ENCODE data around the gene LBH.
A peak's percentile ranks its signal among the peaks of the same experiment; 100 is the strongest.

Gene LBH

DNA sequence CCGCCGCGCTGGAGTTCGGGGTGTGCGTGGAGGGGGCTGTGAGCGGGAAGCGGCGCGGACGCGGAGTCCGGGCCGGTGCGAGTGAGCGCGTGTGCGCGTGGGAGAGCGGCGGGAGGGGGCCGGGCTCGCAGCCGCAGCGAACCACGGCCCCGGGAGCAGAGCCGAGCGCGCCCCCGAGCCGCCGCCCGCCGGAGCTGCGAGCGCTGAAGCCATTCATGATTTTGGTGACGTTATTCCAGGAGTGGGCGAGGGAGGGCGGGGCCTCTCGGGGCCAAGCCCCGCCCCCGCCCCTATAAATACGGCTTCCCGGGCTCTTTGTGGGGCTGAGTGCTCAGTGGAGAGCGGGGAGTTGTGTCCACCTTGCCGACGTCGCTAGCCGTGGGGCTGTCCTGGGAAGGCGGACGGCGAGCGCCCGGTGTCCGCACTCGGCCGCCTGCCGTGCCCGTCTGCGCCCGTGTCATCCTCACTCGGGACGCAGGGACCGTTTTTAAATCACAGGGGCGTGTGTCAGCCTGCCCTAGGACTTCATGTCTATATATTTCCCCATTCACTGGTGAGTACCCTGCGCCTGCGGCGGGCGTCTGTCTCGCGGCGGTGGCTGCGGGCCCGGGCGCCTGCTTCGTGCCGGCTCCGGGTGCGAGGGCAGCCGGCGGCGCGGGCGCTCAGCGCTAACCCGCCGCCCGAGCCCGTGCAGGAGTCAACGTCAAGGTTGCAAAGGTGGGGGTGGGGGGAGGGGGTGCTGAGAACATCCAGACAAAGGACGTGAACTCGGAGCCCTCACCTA, at the start of gene LBH:
Gene LBH (plus strand): TSS at position 323 of the 784 bp plus-strand sequence. CDS start 205 bp downstream, at position 528.
- Mint-ChIP-seq H3K27ac (peak within 1 kb of the TSS; percentile 96), H3K27me3 (no peaks in the 10 kb centered on the region), H3K36me3 (peaks cover 11 to 24% of the 10 kb centered on the region in 2 donors), H3K4me3 (peak within 1 kb of the TSS; percentile 92 to 98), H3K4me1 (peaks cover 34 to 61% of the 10 kb centered on the region in 2 donors), H3K9me3 (no peaks in the 10 kb centered on the region)
- ATAC-seq (replicated peaks), result peak; percentile 53 to 57
- DNase-seq, result peak; percentile 73

- H3K9me3 Mint-ChIP-seq, result no peaks in the 10 kb centered on the region
- H3K27ac Mint-ChIP-seq, result no peak overlapping the region
- peaks cover 6 to 7% of the 10 kb centered on the region in 2 donors for H3K4me1 Mint-ChIP-seq
- no peak for DNase-seq
- no peak for ATAC-seq (replicated peaks)
- peaks cover 0 to 6% of the 10 kb centered on the region in 2 donors for H3K27me3 Mint-ChIP-seq
- H3K36me3 Mint-ChIP-seq, result no peaks in the 10 kb centered on the region
- no peak overlapping the region for H3K4me3 Mint-ChIP-seq
Measured at GRCh38 chr2:30184035-30184434, 47.3 kb upstream of the LBH start.

DNA sequence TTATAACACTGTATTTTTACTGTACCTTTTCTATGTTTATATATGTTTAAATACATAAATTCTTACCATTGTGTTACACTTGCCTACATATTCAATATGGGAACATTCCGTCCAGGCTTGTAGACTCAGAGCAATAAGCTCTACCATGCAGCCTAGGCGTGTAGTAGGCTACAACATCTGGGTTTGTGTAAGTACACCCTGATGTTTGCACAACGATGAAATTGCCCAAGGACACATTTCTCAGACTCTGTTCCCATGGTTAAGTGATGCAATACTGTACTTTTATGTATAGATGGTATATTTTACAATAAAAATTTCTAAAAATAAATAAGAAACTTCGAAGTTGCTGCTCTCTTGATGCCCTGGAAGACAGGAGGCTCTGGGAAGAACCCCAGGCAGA, 46.2 kb upstream of the LBH start:
- Mint-ChIP-seq H3K36me3 (no peaks in the 10 kb centered on the region), H3K4me3 (no peak overlapping the region), H3K27me3 (peaks cover 0 to 6% of the 10 kb centered on the region in 2 donors), H3K9me3 (no peaks in the 10 kb centered on the region), H3K27ac (no peak overlapping the region), H3K4me1 (peaks cover 6 to 7% of the 10 kb centered on the region in 2 donors)
- DNase-seq, result no peak
- no peak for ATAC-seq (replicated peaks)

GRCh38 chr2:30188292-30188691, 43.0 kb upstream of the LBH start:
- peaks cover 0 to 7% of the 10 kb centered on the region in 2 donors for H3K27me3 Mint-ChIP-seq
- ATAC-seq (replicated peaks) (no peak), DNase-seq (no peak)
- no peaks in the 10 kb centered on the region for H3K9me3 Mint-ChIP-seq
- H3K4me1 Mint-ChIP-seq, result peaks cover 6 to 7% of the 10 kb centered on the region in 2 donors
- H3K4me3 Mint-ChIP-seq, result no peak overlapping the region
- H3K36me3 Mint-ChIP-seq, result no peaks in the 10 kb centered on the region
- H3K27ac Mint-ChIP-seq, result no peak overlapping the region

DNA sequence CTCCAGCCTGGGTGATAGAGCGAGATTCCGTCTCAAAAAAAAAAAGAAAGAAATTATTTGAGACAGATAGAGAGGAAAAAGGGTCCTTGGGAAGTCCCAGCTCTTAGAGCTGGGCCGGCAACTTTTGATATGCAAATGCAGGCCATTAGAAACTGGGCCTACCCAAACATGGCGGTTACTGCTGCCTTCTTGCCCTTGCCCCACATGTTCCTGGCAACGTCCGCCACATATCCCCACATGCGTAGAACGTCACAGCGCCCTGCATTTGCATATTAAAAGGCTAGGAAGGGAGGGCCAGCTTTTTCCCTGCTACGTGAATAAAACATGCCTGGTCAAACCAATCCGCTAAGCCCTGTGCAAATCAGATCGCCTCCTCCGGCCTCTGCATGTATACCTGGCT, 40.7 kb upstream of the LBH start:
- Mint-ChIP-seq H3K36me3 (no peaks in the 10 kb centered on the region), H3K27me3 (peaks cover 4 to 14% of the 10 kb centered on the region in 2 donors), H3K4me3 (no peak overlapping the region), H3K4me1 (peaks cover 6 to 7% of the 10 kb centered on the region in 2 donors), H3K9me3 (no peaks in the 10 kb centered on the region), H3K27ac (no peak overlapping the region)
- DNase-seq (no peak), ATAC-seq (replicated peaks) (no peak)

DNA sequence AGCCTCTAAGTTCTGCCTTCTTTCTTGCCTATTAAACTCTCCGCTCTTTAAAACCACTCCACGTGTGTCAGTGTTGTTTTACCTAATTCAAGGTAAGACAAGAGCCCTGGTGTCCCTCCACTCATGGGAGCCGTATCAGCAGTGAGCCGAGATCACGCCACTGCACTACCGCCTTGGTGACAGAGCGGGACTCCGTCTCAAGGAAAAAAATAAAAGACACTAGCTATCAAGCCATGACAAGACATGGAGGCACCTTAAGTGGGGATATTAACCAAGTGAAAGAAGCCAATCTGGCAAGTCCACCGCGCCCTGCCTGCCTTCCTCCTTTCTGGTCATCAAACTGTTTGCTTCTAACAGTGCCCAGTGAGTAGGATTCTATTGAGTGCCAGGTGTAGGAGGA, 40.2 kb upstream of the LBH start:
- Mint-ChIP-seq H3K9me3 (no peaks in the 10 kb centered on the region), H3K4me3 (no peak overlapping the region), H3K27me3 (peaks cover 4 to 14% of the 10 kb centered on the region in 2 donors), H3K4me1 (peaks cover 6 to 8% of the 10 kb centered on the region in 2 donors), H3K36me3 (no peaks in the 10 kb centered on the region), H3K27ac (no peak overlapping the region)
- ATAC-seq (replicated peaks) (no peak), DNase-seq (no peak)

DNA sequence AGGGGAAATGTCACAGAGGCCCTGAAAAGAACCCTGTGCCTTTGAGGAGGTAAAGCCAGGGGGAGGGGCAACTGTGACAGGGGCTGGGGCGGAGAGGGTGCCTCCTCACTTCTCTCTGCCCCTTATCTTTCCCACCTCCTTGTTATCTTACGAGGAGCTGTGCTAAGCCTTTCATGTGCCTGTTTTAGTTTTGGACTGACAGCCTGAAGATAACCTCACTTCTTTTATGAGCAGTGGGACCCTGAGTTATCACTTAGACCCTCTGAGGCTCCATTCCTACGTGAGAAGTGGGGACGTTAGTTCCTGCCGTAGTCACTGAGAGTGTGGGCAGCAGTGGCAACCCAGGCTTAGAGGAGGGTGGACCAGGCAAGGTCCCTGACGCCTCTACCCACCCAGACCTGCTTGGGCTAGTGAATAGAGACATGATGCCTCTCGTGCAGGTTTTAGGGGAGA, 39.5 kb upstream of the LBH start:
- H3K4me1 Mint-ChIP-seq, result peaks cover 8 to 13% of the 10 kb centered on the region in 2 donors
- H3K4me3 Mint-ChIP-seq, result no peak overlapping the region
- ATAC-seq (replicated peaks), result no peak
- peaks cover 4 to 14% of the 10 kb centered on the region in 2 donors for H3K27me3 Mint-ChIP-seq
- peaks cover 0 to 2% of the 10 kb centered on the region in 2 donors for H3K36me3 Mint-ChIP-seq
- no peaks in the 10 kb centered on the region for H3K9me3 Mint-ChIP-seq
- H3K27ac Mint-ChIP-seq, result no peak overlapping the region
- DNase-seq, result no peak

- no peak overlapping the region for H3K4me3 Mint-ChIP-seq
Measured at GRCh38 chr2:30192314-30192713, 39.0 kb upstream of the LBH start.

DNA sequence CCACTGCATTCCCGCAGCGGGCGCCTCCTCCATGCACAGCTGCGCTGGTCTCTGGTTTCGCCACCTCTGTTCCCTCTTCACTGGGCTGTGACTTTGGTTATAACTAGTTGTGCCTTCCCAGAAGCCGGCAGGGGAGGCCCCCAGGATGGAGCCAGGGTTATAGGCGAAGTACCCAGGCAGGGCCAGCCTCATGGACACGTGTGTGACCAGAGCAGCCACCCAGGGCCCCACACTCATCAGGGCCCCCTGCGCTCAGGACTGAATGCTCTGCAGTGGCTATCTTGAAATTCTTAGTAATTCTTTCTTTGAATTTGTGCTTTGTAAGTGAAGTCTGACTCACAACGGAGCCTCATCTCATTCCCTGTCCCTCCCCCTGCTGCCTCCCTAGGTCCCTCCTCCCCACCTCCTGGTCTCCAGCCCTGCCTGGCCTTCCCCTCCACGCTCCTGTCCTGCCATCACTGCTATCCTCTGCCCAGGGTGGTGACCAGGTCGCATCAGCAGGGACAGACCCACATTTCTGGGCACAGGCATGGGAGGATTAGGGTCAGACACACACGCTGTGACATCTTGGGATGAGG, 38.1 kb upstream of the LBH start:
- no peak overlapping the region for H3K27ac Mint-ChIP-seq
- H3K36me3 Mint-ChIP-seq, result peaks cover 0 to 2% of the 10 kb centered on the region in 2 donors
- H3K4me1 Mint-ChIP-seq, result peaks cover 6 to 10% of the 10 kb centered on the region in 2 donors
- H3K4me3 Mint-ChIP-seq, result no peak overlapping the region
- H3K9me3 Mint-ChIP-seq, result no peaks in the 10 kb centered on the region
- peaks cover 4 to 14% of the 10 kb centered on the region in 2 donors for H3K27me3 Mint-ChIP-seq
- no peak for ATAC-seq (replicated peaks)
- DNase-seq, result no peak

More at GRCh38 chr2:30192314-30192713, 39.0 kb upstream of the LBH start:
- peaks cover 0 to 2% of the 10 kb centered on the region in 2 donors for H3K36me3 Mint-ChIP-seq
- H3K4me1 Mint-ChIP-seq, result peaks cover 8 to 13% of the 10 kb centered on the region in 2 donors
- DNase-seq (no peak), ATAC-seq (replicated peaks) (no peak)
- H3K27me3 Mint-ChIP-seq, result peaks cover 4 to 14% of the 10 kb centered on the region in 2 donors
- H3K27ac Mint-ChIP-seq, result no peak overlapping the region
- H3K9me3 Mint-ChIP-seq, result no peaks in the 10 kb centered on the region

DNA sequence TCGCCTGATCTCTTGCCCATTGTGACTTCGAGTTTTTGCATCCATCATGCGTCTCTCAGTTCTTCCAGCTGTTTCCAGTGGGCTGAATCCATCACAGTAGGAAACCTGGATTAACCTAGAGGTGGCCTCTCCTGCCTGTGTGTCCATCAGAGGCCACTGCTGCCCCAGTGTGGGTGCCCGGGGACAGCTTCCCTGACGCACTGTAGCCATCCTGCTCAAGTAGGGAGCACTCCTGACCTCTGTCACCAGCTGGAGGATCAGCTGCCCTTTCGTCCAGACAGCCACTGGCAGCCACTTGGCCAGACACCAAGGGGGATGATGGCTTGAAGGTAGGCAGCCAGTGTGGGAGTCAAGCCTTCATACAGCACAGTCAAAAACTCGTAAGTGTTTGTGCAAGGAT, 36.9 kb upstream of the LBH start:
- Mint-ChIP-seq H3K27me3 (peaks cover 4 to 14% of the 10 kb centered on the region in 2 donors), H3K36me3 (peaks cover 0 to 2% of the 10 kb centered on the region in 2 donors), H3K27ac (no peak overlapping the region), H3K4me1 (peaks cover 3 to 6% of the 10 kb centered on the region in 2 donors), H3K4me3 (no peak overlapping the region), H3K9me3 (no peaks in the 10 kb centered on the region)
- ATAC-seq (replicated peaks) (no peak), DNase-seq (no peak)

DNA sequence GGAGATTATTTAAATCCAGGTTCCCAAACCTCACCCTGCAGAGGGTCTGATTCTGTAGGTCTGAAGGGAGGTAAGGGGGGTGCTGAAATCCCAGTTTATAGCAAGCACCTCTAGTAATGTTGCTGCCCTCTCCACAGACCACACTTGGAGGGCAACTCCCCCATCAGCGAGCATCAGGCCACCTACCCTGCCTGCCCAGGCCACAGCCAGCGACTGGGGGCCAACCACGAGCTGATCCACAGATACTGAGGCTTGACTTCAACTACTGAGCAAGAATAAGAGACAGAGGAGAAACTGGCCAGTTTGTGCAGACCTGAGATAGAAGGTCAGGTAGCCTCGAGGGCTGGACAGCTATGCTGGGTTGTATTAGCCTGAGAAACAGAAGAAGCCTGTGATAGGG, 36.3 kb upstream of the LBH start:
- Mint-ChIP-seq H3K9me3 (no peaks in the 10 kb centered on the region), H3K36me3 (peaks cover 0 to 2% of the 10 kb centered on the region in 2 donors), H3K27ac (no peak overlapping the region)

GRCh38 chr2:30197570-30198192, 33.7 kb upstream of the LBH start:
- no peak for ATAC-seq (replicated peaks)
- Mint-ChIP-seq H3K4me3 (no peak overlapping the region), H3K4me1 (peaks cover 3 to 6% of the 10 kb centered on the region in 2 donors), H3K27ac (no peak overlapping the region), H3K27me3 (peaks cover 4 to 14% of the 10 kb centered on the region in 2 donors), H3K36me3 (peaks cover 0 to 2% of the 10 kb centered on the region in 2 donors), H3K9me3 (no peaks in the 10 kb centered on the region)
- no peak for DNase-seq

More for the DNA sequence above, 36.3 kb upstream of the LBH start:
- no peak for ATAC-seq (replicated peaks)
- peaks cover 3 to 6% of the 10 kb centered on the region in 2 donors for H3K4me1 Mint-ChIP-seq
- DNase-seq, result no peak
- H3K4me3 Mint-ChIP-seq, result no peak overlapping the region
- peaks cover 4 to 14% of the 10 kb centered on the region in 2 donors for H3K27me3 Mint-ChIP-seq

DNA sequence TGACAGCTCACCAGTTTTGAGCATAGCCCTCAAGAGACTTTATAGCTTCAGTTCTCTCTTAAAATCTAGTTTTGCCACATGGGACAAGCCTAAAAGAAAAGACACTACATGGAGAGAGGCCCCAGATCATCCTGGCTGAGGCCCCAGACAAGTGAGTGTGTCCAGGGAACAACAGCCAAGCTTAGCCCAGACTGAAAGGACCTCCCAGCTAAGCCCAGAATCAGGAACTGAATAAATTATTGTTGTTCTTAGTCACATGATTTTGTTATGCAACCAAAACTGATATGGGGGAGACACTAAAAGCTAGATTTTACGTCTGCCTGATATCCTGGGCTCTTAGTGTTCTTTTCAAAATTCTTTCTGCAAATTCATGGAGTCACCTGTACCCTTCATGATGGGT, 29.3 kb upstream of the LBH start:
- H3K27ac Mint-ChIP-seq, result no peak overlapping the region
- no peak for DNase-seq
- ATAC-seq (replicated peaks), result no peak
- H3K36me3 Mint-ChIP-seq, result no peaks in the 10 kb centered on the region
- H3K4me3 Mint-ChIP-seq, result no peak overlapping the region
- H3K27me3 Mint-ChIP-seq, result no peaks in the 10 kb centered on the region
- peaks cover 0 to 4% of the 10 kb centered on the region in 2 donors for H3K4me1 Mint-ChIP-seq
- H3K9me3 Mint-ChIP-seq, result no peaks in the 10 kb centered on the region

DNA sequence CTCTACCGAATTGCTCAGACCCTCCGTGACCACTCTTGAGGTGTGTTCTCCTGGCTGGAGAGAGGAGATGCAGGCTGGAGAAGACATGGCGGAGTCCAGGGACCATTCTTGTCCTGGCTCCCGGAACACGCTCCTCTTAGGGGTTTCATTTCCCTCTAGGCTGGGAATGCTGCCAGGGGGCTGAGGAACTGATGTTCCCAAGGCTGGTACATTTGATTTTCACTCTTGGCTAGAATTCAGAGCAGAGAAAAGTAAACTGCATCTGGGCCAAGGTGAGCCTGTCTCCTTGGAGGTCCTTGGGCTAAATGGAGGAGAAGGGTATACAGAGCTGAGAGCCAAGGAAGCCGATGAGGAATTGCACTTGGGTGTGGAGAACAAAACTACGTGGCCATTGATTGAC, 28.2 kb upstream of the LBH start:
- Mint-ChIP-seq H3K36me3 (no peaks in the 10 kb centered on the region), H3K27me3 (no peaks in the 10 kb centered on the region), H3K27ac (no peak overlapping the region), H3K4me3 (no peak overlapping the region), H3K4me1 (peaks cover 0 to 4% of the 10 kb centered on the region in 2 donors), H3K9me3 (no peaks in the 10 kb centered on the region)
- DNase-seq, result no peak
- ATAC-seq (replicated peaks), result no peak

Data from stimulated activated naive B cell treated with anti-CD40 and anti-IgM and Interleukin-4, amounts not matched to agents 10 μg/mL and 1 μg/mL and 100 μg/mL, for 72 hours (primary cell).